HL-60 (cell line): Measurements from ENCODE around the gene PAQR5.

Experiments
- DNase-seq, 2 experiments: peaks; one replicate each; pipeline ENCODE4 v3.0.0-alpha.2; 2010 to 2020; ENCODE audit warnings: low read depth in 1 of 2, low spot score in 1 of 2
- H3K27ac ChIP-seq: fragments of 250-450 bp; sonication (Bioruptor Pico); replicated peaks from 2 replicates; pipeline ENCODE4 v1.5.1; 2020; ENCODE audit warnings: mild to moderate bottlenecking, moderate library complexity
- H3K27me3 ChIP-seq: fragments of 250-450 bp; sonication (Bioruptor Pico); 2 replicates; pipeline ENCODE4 v1.5.1; 2021; ENCODE audit warnings: mild to moderate bottlenecking, moderate library complexity; ENCODE audit not compliant: insufficient read depth, poor library complexity, severe bottlenecking
- H3K4me3 ChIP-seq: replicated peaks from 2 replicates; pipeline ENCODE4 v1.5.1; 2011; ENCODE audit warnings: mild to moderate bottlenecking, control low read depth, low read length; ENCODE audit not compliant: insufficient read depth
- CTCF ChIP-seq: IDR thresholded peaks from one replicate; pipeline ENCODE4 v1.5.1; 2011; ENCODE audit warnings: low read length, control low read depth, inconsistent platforms; ENCODE audit not compliant: insufficient read depth
- GABPA ChIP-seq: IDR thresholded peaks from 2 replicates; pipeline ENCODE4 v1.6.1; 2012; ENCODE audit warnings: low read depth
- POLR2AphosphoS5 ChIP-seq: IDR thresholded peaks from 2 replicates; pipeline ENCODE4 v1.6.1; 2012; ENCODE audit warnings: low read depth
- REST ChIP-seq: IDR thresholded peaks from 2 replicates; pipeline ENCODE4 v1.6.1; 2012; ENCODE audit warnings: low read depth; ENCODE audit not compliant: insufficient replicate concordance
- SPI1 ChIP-seq: IDR thresholded peaks from 2 replicates; pipeline ENCODE4 v1.6.1; 2012; ENCODE audit warnings: low read depth, mild to moderate bottlenecking, borderline replicate concordance

Gene PAQR5

GRCh38 chr15:69277316-69277715 lies 21.4 kb upstream of the PAQR5 start:
- Histone ChIP-seq H3K27ac (no peak overlapping the region), H3K4me3 (no peak overlapping the region), H3K27me3 (no peaks in the 10 kb centered on the region)
- DNase-seq = no peak
- TF ChIP-seq SPI1 = no peak
- TF ChIP-seq GABPA = no peak
- no peak for TF ChIP-seq REST
- no peak for TF ChIP-seq CTCF
- TF ChIP-seq POLR2AphosphoS5 = no peak

GRCh38 chr15:69279636-69280035 lies 19.1 kb upstream of the PAQR5 start:
- no peak for DNase-seq
- TF ChIP-seq POLR2AphosphoS5 = no peak
- no peak for TF ChIP-seq SPI1
- no peak for TF ChIP-seq GABPA
- TF ChIP-seq CTCF = no peak
- TF ChIP-seq REST = no peak
- Histone ChIP-seq H3K4me3 (no peak overlapping the region), H3K27ac (no peak overlapping the region), H3K27me3 (no peaks in the 10 kb centered on the region)

GRCh38 chr15:69280783-69281182 lies 17.9 kb upstream of the PAQR5 start:
- Histone ChIP-seq H3K4me3 (no peak overlapping the region), H3K27ac (no peak overlapping the region), H3K27me3 (no peaks in the 10 kb centered on the region)
- TF ChIP-seq CTCF = no peak
- no peak for TF ChIP-seq POLR2AphosphoS5
- TF ChIP-seq GABPA = no peak
- TF ChIP-seq REST = no peak
- no peak for TF ChIP-seq SPI1
- DNase-seq = no peak
